Measurements from ENCODE around the gene IFI6. TPM values are rescaled to one million over a fixed set of nuclear protein-coding genes. Genes with fewer than 3 reads are reported as not detected.
A peak's percentile ranks its signal among the peaks of the same experiment; 100 is the strongest.
"Not testable (repeated sequence)": the region's sequence is repeated elsewhere in the genome, so short reads cannot be mapped to it uniquely, and the experiment has no call there.

Gene IFI6
- total RNA-seq, 2 experiments from 2014 or later = 461 to 1,077 TPM

GRCh38 chr1:27640514-27640913 is 31.5 kb downstream of the IFI6 start:
- H3K4me3 Mint-ChIP-seq; H3K27ac Mint-ChIP-seq; H3K9me3 Mint-ChIP-seq (ENCODE audit: low read depth); DNase-seq; ATAC-seq; H3K36me3 Mint-ChIP-seq; H3K27me3 Mint-ChIP-seq: not testable (repeated sequence)
- CTCF ChIA-PET = interaction anchor here (0.7 to 3.9 kb wide), 6 partner anchors 9 to 204 kb away, joined by 3 to 20 read pairs (median 4); no protein-coding TSS in a partner anchor
- H3K4me1 Mint-ChIP-seq = peaks cover 32% of the 10 kb centered on the region

GRCh38 chr1:27638805-27639204 is 33.2 kb downstream of the IFI6 start:
- no peak for DNase-seq
- Mint-ChIP-seq H3K9me3 (ENCODE audit: low read depth) (no peaks in the 10 kb centered on the region), H3K36me3 (no peaks in the 10 kb centered on the region), H3K4me1 (peaks cover 37% of the 10 kb centered on the region), H3K4me3 (no peak overlapping the region), H3K27ac (no peak overlapping the region), H3K27me3 (no peaks in the 10 kb centered on the region)
- ATAC-seq = no peak
- CTCF ChIA-PET = interaction anchor here (0.5 to 3.9 kb wide), 9 partner anchors 9 to 342 kb away, joined by 3 to 20 read pairs (median 4); no protein-coding TSS in a partner anchor

- no peaks in the 10 kb centered on the region for H3K27me3 Mint-ChIP-seq
- peaks cover 37% of the 10 kb centered on the region for H3K4me1 Mint-ChIP-seq
- no peak overlapping the region for H3K4me3 Mint-ChIP-seq
- CTCF ChIA-PET = interaction anchor here (0.5 to 3.9 kb wide), 9 partner anchors 9 to 202 kb away, joined by 3 to 20 read pairs (median 4); no protein-coding TSS in a partner anchor
- DNase-seq = no peak
- ATAC-seq = no peak
- H3K36me3 Mint-ChIP-seq = no peaks in the 10 kb centered on the region
- H3K9me3 Mint-ChIP-seq (ENCODE audit: low read depth) = no peaks in the 10 kb centered on the region
- H3K27ac Mint-ChIP-seq = no peak overlapping the region
Observed at GRCh38 chr1:27638047-27638734, 33.8 kb downstream of the IFI6 start.

- no peak for DNase-seq
- peak overlapping the region; percentile 25 for H3K27ac Mint-ChIP-seq
- no peaks in the 10 kb centered on the region for H3K36me3 Mint-ChIP-seq
- CTCF ChIA-PET = interaction anchor here (0.8 to 0.9 kb wide), 2 partner anchors 15 to 29 kb away, joined by 3 to 4 read pairs; no protein-coding TSS in a partner anchor
- peaks cover 63% of the 10 kb centered on the region for H3K4me1 Mint-ChIP-seq
- H3K4me3 Mint-ChIP-seq = no peak overlapping the region
- no peaks in the 10 kb centered on the region for H3K27me3 Mint-ChIP-seq
- H3K9me3 Mint-ChIP-seq (ENCODE audit: low read depth) = no peaks in the 10 kb centered on the region
- ATAC-seq = no peak
Observed at GRCh38 chr1:27635396-27636142, 36.4 kb downstream of the IFI6 start.

- H3K4me1 Mint-ChIP-seq = peaks cover 66% of the 10 kb centered on the region
- peak within 1 kb of the TSS; percentile 26 for H3K4me3 Mint-ChIP-seq
- H3K9me3 Mint-ChIP-seq (ENCODE audit: low read depth) = no peaks in the 10 kb centered on the region
- DNase-seq = no peak
- H3K27me3 Mint-ChIP-seq = peaks cover 3% of the 10 kb centered on the region
- no peaks in the 10 kb centered on the region for H3K36me3 Mint-ChIP-seq
- peak within 1 kb of the TSS; percentile 27 for H3K27ac Mint-ChIP-seq
- CTCF ChIA-PET = no interaction called here
- ATAC-seq = no peak
Observed at GRCh38 chr1:27634985-27635367, 37.0 kb downstream of the IFI6 start, which contains the start of gene FGR. Gene FGR, minus strand, starts transcription at chr1:27635185. Its CDS starts 11,269 bp downstream, at chr1:27623916.

GRCh38 chr1:27634177-27634984 is 37.6 kb downstream of the IFI6 start:
- CTCF ChIA-PET = no interaction called here
- Mint-ChIP-seq H3K27me3 (peaks cover 7% of the 10 kb centered on the region), H3K36me3 (no peaks in the 10 kb centered on the region), H3K4me3 (peak overlapping the region; percentile 26), H3K27ac (peak overlapping the region; percentile 27), H3K9me3 (ENCODE audit: low read depth) (no peaks in the 10 kb centered on the region), H3K4me1 (peaks cover 70% of the 10 kb centered on the region)
- peak; percentile 64 for DNase-seq
- ATAC-seq = peak; percentile 46

- CTCF ChIA-PET = interaction anchor here (1.0 to 6.2 kb wide), 4 partner anchors 26 to 29 kb away, joined by 4 to 32 read pairs (median 4); no protein-coding TSS in a partner anchor
- H3K36me3 Mint-ChIP-seq = no peaks in the 10 kb centered on the region
- peak overlapping the region; percentile 82 for H3K27ac Mint-ChIP-seq
- ATAC-seq (no peak), DNase-seq (no peak)
- H3K9me3 Mint-ChIP-seq (ENCODE audit: low read depth) = no peaks in the 10 kb centered on the region
- H3K4me1 Mint-ChIP-seq = peaks cover 72% of the 10 kb centered on the region
- peaks cover 9% of the 10 kb centered on the region for H3K27me3 Mint-ChIP-seq
- H3K4me3 Mint-ChIP-seq = peak overlapping the region; percentile 47
Observed at GRCh38 chr1:27633640-27634176, 38.3 kb downstream of the IFI6 start.

GRCh38 chr1:27633298-27633610 is 38.7 kb downstream of the IFI6 start:
- Mint-ChIP-seq H3K4me1 (peaks cover 74% of the 10 kb centered on the region), H3K9me3 (ENCODE audit: low read depth) (no peaks in the 10 kb centered on the region), H3K4me3 (peak overlapping the region; percentile 47), H3K36me3 (no peaks in the 10 kb centered on the region), H3K27me3 (peaks cover 9% of the 10 kb centered on the region), H3K27ac (peak overlapping the region; percentile 82)
- DNase-seq (no peak), ATAC-seq (peak; percentile 10)
- CTCF ChIA-PET = interaction anchor here (1.0 to 6.2 kb wide), 5 partner anchors 12 to 29 kb away, joined by 3 to 32 read pairs (median 4); no protein-coding TSS in a partner anchor

- H3K27ac Mint-ChIP-seq = peak overlapping the region; percentile 82
- CTCF ChIA-PET = interaction anchor here (1.0 to 6.2 kb wide), 7 partner anchors 11 to 30 kb away, joined by 3 to 32 read pairs (median 5); no protein-coding TSS in a partner anchor
- H3K36me3 Mint-ChIP-seq = no peaks in the 10 kb centered on the region
- DNase-seq (peak; percentile 85), ATAC-seq (peak; percentile 74)
- H3K9me3 Mint-ChIP-seq (ENCODE audit: low read depth) = no peaks in the 10 kb centered on the region
- peaks cover 9% of the 10 kb centered on the region for H3K27me3 Mint-ChIP-seq
- peaks cover 71% of the 10 kb centered on the region for H3K4me1 Mint-ChIP-seq
- peak overlapping the region; percentile 37 for H3K4me3 Mint-ChIP-seq
Observed at GRCh38 chr1:27632387-27633297, 39.4 kb downstream of the IFI6 start.

GRCh38 chr1:27630859-27631491 is 41.0 kb downstream of the IFI6 start:
- H3K27ac Mint-ChIP-seq = peak overlapping the region; percentile 3
- no peaks in the 10 kb centered on the region for H3K36me3 Mint-ChIP-seq
- peaks cover 9% of the 10 kb centered on the region for H3K27me3 Mint-ChIP-seq
- CTCF ChIA-PET = interaction anchor here (1.0 to 6.2 kb wide), 10 partner anchors 11 to 74 kb away, joined by 4 to 32 read pairs (median 6); partner anchors contain the start of gene AHDC1
- no peaks in the 10 kb centered on the region for H3K9me3 Mint-ChIP-seq (ENCODE audit: low read depth)
- no peak overlapping the region for H3K4me3 Mint-ChIP-seq
- H3K4me1 Mint-ChIP-seq = peaks cover 68% of the 10 kb centered on the region
- ATAC-seq (no peak), DNase-seq (no peak)

- CTCF ChIA-PET = interaction anchor here (0.9 to 6.2 kb wide), 10 partner anchors 8 to 234 kb away, joined by 3 to 32 read pairs (median 4); partner anchors contain the start of gene AHDC1
- peaks cover 58% of the 10 kb centered on the region for H3K4me1 Mint-ChIP-seq
- H3K27ac Mint-ChIP-seq = no peak overlapping the region
Observed at GRCh38 chr1:27628712-27629111, 43.3 kb downstream of the IFI6 start.

More at GRCh38 chr1:27628712-27629111, 43.3 kb downstream of the IFI6 start:
- no peak overlapping the region for H3K4me3 Mint-ChIP-seq
- H3K9me3 Mint-ChIP-seq (ENCODE audit: low read depth) = no peaks in the 10 kb centered on the region
- no peaks in the 10 kb centered on the region for H3K36me3 Mint-ChIP-seq
- no peak for ATAC-seq
- peaks cover 9% of the 10 kb centered on the region for H3K27me3 Mint-ChIP-seq
- DNase-seq = no peak
